ENCODE data around the gene SELP.

DNA sequence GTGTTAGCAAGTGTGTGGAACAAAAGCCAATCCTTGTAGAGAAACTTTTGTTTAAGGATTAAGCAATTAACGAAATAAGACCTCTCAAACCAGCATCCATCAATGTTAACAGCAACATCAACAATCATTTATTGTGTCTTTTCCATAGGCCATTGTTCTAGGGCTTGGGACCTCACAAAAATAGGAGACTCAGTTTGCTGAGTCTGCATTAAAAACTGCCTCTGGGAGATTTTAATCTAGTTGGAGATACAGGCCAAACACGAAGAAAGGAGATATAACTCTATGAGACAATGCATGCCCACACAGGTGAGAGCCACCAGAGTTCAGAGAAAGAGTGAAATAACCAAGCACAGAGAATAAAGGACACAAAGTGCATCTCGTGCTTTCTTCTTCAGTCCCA lies 14.4 kb upstream of the SELP start:
- TF ChIP-seq, protein P1, sequence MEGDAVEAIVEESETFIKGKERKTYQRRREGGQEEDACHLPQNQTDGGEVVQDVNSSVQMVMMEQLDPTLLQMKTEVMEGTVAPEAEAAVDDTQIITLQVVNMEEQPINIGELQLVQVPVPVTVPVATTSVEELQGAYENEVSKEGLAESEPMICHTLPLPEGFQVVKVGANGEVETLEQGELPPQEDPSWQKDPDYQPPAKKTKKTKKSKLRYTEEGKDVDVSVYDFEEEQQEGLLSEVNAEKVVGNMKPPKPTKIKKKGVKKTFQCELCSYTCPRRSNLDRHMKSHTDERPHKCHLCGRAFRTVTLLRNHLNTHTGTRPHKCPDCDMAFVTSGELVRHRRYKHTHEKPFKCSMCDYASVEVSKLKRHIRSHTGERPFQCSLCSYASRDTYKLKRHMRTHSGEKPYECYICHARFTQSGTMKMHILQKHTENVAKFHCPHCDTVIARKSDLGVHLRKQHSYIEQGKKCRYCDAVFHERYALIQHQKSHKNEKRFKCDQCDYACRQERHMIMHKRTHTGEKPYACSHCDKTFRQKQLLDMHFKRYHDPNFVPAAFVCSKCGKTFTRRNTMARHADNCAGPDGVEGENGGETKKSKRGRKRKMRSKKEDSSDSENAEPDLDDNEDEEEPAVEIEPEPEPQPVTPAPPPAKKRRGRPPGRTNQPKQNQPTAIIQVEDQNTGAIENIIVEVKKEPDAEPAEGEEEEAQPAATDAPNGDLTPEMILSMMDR (IDR thresholded peaks at IDR 0.05; ENCODE audit: low read depth, low read length): no peak
- TF ChIP-seq EZH2phosphoT487 (IDR thresholded peaks at IDR 0.05; ENCODE audit: low read depth): no peak
